Psoas muscle (tissue), 8 donors: ENCODE results near the gene PCSK5. TPM values are rescaled to one million over a fixed set of nuclear protein-coding genes. Genes with fewer than 3 reads are reported as not detected.

Source experiments
- ATAC-seq, 4 donors: fragments of 200-7000 bp; cut with Tn5 transposase; one replicate each; pipeline ENCODE4 v1.9.1; 2020; ENCODE audit warnings: moderate library complexity in 3 of 4, mild to moderate bottlenecking in 2 of 4
- DNase-seq, 2 donors: peaks; one replicate each; pipeline ENCODE4 v3.0.0-alpha.2; 2020
- H3K27ac ChIP-seq: fragments of 200-600 bp; one replicate; pipeline ENCODE4 v1.8.0; 2022
- H3K27me3 ChIP-seq, 3 donors: fragments of 200-600 bp in 1 of 3; one replicate each; pipeline versions ENCODE4 v1.6.1 to v1.8.0; 2013 to 2022; ENCODE audit warnings: low read length in 2 of 3, mild to moderate bottlenecking in 2 of 3, moderate library complexity in 1 of 3; ENCODE audit not compliant: insufficient read depth in 3 of 3
- H3K36me3 ChIP-seq, 2 donors: fragments of 200-600 bp in 1 of 2; one replicate each; pipeline versions ENCODE4 v1.6.1 to v1.8.0; 2013 to 2022; ENCODE audit warnings: low read depth in 1 of 2, mild to moderate bottlenecking in 1 of 2, moderate library complexity in 1 of 2; ENCODE audit not compliant: insufficient read depth in 1 of 2
- H3K4me1 ChIP-seq: fragments of 200-600 bp; one replicate; pipeline ENCODE4 v1.8.0; 2022
- H3K4me3 ChIP-seq: fragments of 200-600 bp; one replicate; pipeline ENCODE4 v1.8.0; 2022; ENCODE audit warnings: mild to moderate bottlenecking
- H3K9me3 ChIP-seq: fragments of 200-600 bp; one replicate; pipeline ENCODE4 v1.8.0; 2022
- CTCF ChIP-seq: fragments of 200-600 bp; IDR thresholded peaks from one replicate; pipeline ENCODE4 v1.8.0; 2022; ENCODE audit warnings: antibody characterized with exemption
- WGBS, 3 donors: extraction: QIAGEN DNeasy Blood & Tissue Kit; methylation state at CpG; one replicate each; pipeline versions ENCODE4 v1.1.6 to v1.1.7; 2013; 5-methylcytosine and 5-hydroxymethylcytosine counted together
- intact Hi-C, 2 donors: fragments of 100-400 bp; cut with DNase I; formaldehyde crosslinking; loops; one replicate each; pipeline versions ENCODE4 v1.11.0 to v1.14.2; 2022
- polyA plus RNA-seq, 3 donors: library from polyadenylated mRNA; stranded (reverse); fragments of 200-250 nt; gene quantifications; one replicate each; pipeline ENCODE4 v1.2.3, GENCODE V29; 2013
- total RNA-seq, 4 donors: library from RNA; stranded (reverse); fragmentation: NEBNext Ultra II Directional in 2 of 4; extraction: Animal tissue kit (Norgen Biotek cat#: 25700) in 2 of 4; gene quantifications; one replicate each; pipeline versions ENCODE4 v1.2.1 to v1.2.4, GENCODE V29; 2021 to 2023
- donor health status: healthy with polysubstance abuse.
- donor health status: DM: no; HTN: no; CAD: no; lungs with moderate emphysema.
- donor health status: Bipolar disorder and iron deficiency.
- donor health status: healthy.
- donor health status: DM: yes; HTN: yes; CAD: no.
- donor health status: DM: no; HTN: no; CAD: no.
- donor health status: DM: no; HTN: no; CAD: no.
- donor health status: DM: yes; HTN: yes; CAD: no.

The PCSK5 gene
- total and polyA plus RNA-seq, 7 donors = 0.75 to 4.4 (median 2.3) TPM

GRCh38 chr9:76153902-76154629, 263.6 kb downstream of the PCSK5 start:
- no peak for DNase-seq
- intact Hi-C loops = no loop called here
- Histone ChIP-seq H3K36me3 (no peaks in the 10 kb centered on the region), H3K27me3 (no peaks in the 10 kb centered on the region), H3K4me3 (no peak overlapping the region), H3K27ac (no peak overlapping the region), H3K4me1 (no peaks in the 10 kb centered on the region), H3K9me3 (no peaks in the 10 kb centered on the region)
- WGBS, 3 donors = 89 to 92% (median 90%) methylated on average over 8 of the region's 8 CpGs
- no peak for TF ChIP-seq CTCF
- ATAC-seq = no peak

DNA sequence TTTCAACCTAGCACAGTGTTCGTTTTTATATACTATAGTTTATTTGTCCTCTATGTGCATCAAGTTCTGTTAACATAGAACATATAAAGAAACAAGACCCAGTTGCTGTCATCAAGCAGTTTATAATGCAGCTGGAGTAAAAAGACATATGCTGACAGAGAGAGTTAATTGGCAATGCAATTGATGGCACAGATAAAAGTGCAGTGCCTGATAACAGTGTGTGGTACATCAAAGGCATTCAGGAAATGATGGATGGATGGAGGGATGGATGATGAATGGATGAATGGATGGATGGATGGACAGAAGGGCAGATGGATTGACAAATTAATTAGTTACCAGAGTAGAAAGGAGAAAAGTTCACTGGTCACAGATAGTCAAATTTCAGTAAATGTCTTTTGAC, 264.9 kb downstream of the PCSK5 start:
- no peak overlapping the region for H3K27ac ChIP-seq
- 92 to 98% (median 93%) methylated on average over 1 of the region's 1 CpG for WGBS, 3 donors
- H3K27me3 ChIP-seq = no peaks in the 10 kb centered on the region
- H3K4me3 ChIP-seq = no peak overlapping the region
- intact Hi-C loops = no loop called here
- H3K36me3 ChIP-seq = no peaks in the 10 kb centered on the region
- TF ChIP-seq CTCF = no peak
- H3K9me3 ChIP-seq = no peaks in the 10 kb centered on the region
- no peaks in the 10 kb centered on the region for H3K4me1 ChIP-seq
- no peak for DNase-seq
- ATAC-seq = no peak

GRCh38 chr9:76158713-76159112, 268.2 kb downstream of the PCSK5 start:
- intact Hi-C loops = no loop called here
- ATAC-seq = no peak

DNA sequence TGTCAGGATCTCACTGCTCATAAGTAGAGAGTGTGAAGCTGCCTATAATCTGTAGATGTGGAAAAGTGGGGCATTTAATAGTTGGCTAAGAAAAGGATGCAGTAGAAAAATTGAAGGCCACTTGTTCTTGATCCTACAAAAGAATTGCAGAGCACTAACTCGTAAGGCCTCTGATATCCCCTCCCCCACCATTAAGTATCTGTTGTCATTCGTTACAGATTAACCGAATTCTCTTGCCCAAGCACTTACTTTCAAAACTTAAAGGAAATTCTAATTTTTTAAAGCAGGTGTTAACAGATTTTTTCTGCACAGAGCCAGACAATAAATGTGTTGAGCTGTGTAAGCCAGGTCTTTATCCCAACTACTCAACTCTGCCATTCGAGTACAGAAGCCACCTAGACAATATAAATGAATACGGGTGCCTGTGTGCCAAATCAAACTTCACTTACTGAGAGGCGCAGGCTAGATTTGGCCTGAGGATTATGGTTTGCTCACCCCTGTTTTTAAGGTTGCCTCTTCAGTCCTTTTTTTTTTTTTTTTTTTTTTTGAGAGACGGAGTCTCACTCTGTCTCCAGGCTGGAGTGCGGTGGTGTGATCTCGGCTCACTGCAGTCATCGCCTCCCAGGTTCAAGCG, 268.9 kb downstream of the PCSK5 start:
- H3K36me3 ChIP-seq = no peaks in the 10 kb centered on the region
- H3K27me3 ChIP-seq = no peaks in the 10 kb centered on the region
- no peak overlapping the region for H3K27ac ChIP-seq
- WGBS, 3 donors = 94 to 95% (median 94%) methylated on average over 11 of the region's 11 CpGs
- DNase-seq (no peak), ATAC-seq (no peak)
- H3K9me3 ChIP-seq = no peaks in the 10 kb centered on the region
- H3K4me3 ChIP-seq = no peak overlapping the region
- intact Hi-C loops = no loop called here
- TF ChIP-seq CTCF = no peak
- no peaks in the 10 kb centered on the region for H3K4me1 ChIP-seq

More at GRCh38 chr9:76158713-76159112, 268.2 kb downstream of the PCSK5 start:
- no peak overlapping the region for H3K27ac ChIP-seq
- no peak overlapping the region for H3K4me3 ChIP-seq
- H3K27me3 ChIP-seq = no peaks in the 10 kb centered on the region
- H3K9me3 ChIP-seq = no peaks in the 10 kb centered on the region
- no peaks in the 10 kb centered on the region for H3K36me3 ChIP-seq
- WGBS, 3 donors = 97 to 98% (median 97%) methylated on average over 7 of the region's 7 CpGs
- DNase-seq = no peak
- no peaks in the 10 kb centered on the region for H3K4me1 ChIP-seq
- TF ChIP-seq CTCF = no peak
